ENCODE data around the gene KIFBP.
A peak's percentile ranks its signal among the peaks of the same experiment; 100 is the strongest.

KIFBP gene

DNA sequence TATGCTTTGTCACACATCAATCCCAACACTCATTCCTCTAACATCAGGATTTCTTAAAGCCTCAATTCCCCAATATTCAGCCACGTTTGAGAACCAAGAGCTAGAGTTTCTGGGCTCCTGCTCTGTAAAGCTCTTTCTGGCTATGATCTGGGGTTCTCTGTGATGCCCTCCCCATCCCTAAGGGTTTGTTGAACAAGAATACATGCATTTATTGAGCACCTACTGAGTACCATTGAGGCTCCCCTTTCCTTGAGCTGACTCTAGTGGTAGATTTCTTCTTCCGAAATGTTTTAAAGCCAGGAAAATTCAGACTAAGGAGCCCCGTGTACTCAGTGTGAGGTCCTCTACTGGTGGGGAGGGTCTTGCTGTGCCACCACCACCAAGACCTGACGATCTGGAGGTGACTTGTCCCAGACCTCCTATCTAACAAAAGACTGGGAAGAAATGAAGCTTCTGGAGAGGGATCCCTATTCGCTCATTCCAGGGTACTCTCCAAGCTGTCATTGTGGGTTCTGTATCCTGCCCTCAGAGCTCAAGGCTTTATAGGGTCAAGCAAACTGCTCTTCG lies 76.2 kb downstream of the KIFBP start:
- POLR2A ChIA-PET (ENCODE audit: low non-redundant PET) = no interaction called here
- no peak for DNase-seq (ENCODE audit: low spot score)
- CTCF ChIA-PET = interaction anchor here (0.5 kb wide), 1 partner anchor 105 kb away, joined by 4 read pairs; no protein-coding TSS in a partner anchor
- TF ChIP-seq, protein P1, sequence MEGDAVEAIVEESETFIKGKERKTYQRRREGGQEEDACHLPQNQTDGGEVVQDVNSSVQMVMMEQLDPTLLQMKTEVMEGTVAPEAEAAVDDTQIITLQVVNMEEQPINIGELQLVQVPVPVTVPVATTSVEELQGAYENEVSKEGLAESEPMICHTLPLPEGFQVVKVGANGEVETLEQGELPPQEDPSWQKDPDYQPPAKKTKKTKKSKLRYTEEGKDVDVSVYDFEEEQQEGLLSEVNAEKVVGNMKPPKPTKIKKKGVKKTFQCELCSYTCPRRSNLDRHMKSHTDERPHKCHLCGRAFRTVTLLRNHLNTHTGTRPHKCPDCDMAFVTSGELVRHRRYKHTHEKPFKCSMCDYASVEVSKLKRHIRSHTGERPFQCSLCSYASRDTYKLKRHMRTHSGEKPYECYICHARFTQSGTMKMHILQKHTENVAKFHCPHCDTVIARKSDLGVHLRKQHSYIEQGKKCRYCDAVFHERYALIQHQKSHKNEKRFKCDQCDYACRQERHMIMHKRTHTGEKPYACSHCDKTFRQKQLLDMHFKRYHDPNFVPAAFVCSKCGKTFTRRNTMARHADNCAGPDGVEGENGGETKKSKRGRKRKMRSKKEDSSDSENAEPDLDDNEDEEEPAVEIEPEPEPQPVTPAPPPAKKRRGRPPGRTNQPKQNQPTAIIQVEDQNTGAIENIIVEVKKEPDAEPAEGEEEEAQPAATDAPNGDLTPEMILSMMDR (conservative IDR thresholded peaks at IDR 0.05; ENCODE audit: low read depth) = no peak
- H3K27ac ChIP-seq = peak overlapping the region; percentile 69

DNA sequence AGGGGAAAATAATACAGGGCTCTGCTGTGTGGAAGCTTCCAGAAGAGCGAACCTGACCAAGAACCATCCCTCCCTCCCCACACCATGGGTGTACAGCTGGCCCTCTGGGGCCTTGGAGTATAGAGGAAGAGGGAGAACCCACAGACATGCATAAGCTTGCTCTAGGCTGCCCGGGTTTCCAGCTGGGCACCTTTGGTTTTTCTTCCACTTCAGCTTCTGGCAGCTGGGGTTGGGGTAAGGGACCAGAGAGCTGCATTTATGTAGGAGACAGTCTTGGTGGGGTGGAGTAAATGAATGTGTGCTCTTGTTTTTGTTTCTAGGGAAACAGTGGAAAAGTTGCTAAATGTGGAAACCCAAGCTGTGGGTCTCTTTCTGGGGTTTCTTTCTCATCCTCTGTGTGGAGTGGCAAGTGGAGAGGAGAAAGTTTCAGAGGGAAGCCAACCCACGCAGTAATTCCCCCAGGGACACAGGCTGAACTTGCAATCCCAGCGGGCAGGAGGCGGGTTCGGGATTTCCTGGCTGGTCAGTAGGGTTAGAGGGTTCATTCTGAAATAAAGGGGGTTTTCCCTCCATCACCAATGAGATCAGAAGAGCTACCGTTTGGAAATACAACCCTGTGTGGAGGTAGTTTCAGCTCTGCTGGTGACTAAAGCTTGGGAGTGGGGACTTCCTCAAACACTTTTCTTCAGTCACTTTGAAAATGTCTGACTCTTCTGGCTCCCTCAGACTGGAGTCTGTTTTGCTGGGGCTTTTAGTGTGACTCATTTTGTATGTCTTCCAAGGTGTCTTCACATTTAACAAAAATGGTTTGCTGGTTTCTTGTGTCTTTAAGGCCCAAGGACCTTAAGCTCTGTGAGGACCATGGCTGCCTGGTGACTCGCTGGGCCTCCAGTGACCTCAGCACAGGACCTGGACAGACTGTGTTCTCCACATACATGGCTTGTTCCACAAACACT lies 77.1 kb downstream of the KIFBP start:
- TF ChIP-seq, protein P1 (conservative IDR thresholded peaks at IDR 0.05; ENCODE audit: low read depth) = no peak
- ChIA-PET POLR2A (ENCODE audit: low non-redundant PET) (no interaction called here), CTCF (no interaction called here)
- DNase-seq (ENCODE audit: low spot score) = no peak
- H3K27ac ChIP-seq = peak overlapping the region; percentile 69
